K562 (cell line): Measurements from ENCODE around the gene PUS7.

Experiments used
- ATF1 ChIP-seq, 2 experiments: fragments of 450-650 bp in 1 of 2; IDR thresholded peaks; 2 replicates each; pipeline ENCODE4 v1.6.1; 2016; ENCODE audit warnings: missing compliant biosample characterization in 1 of 2, missing genetic modification characterization in 1 of 2
- HDAC2 ChIP-seq: fragments of 450-650 bp; IDR thresholded peaks from 2 replicates; pipeline ENCODE4 v1.6.1; 2016; ENCODE audit warnings: mild to moderate bottlenecking
- PRMT5 ChIP-seq: sonication (generic); formaldehyde crosslinking; IDR thresholded peaks from 2 replicates; pipeline ENCODE4 v1.5.0; 2020; ENCODE audit warnings: missing genetic modification reagents
- SMC3 ChIP-seq: conservative IDR thresholded peaks from 2 replicates; pipeline ENCODE4 v1.6.1; 2011; ENCODE audit warnings: low read depth, low read length, improper control_type of control experiment; ENCODE audit not compliant: insufficient read depth
- SRF ChIP-seq, 2 experiments: fragments of 250-450, 450-650 bp in 1 of 2; sonication (Bioruptor Pico) in 1 of 2; sonication (generic) in 1 of 2; formaldehyde crosslinking; IDR thresholded peaks; 2 replicates each; pipeline versions ENCODE4 v1.5.0 to v1.5.1; 2020 to 2022; ENCODE audit warnings: mild to moderate bottlenecking in 1 of 2, missing genetic modification reagents in 1 of 2
- ZNF384 ChIP-seq: IDR thresholded peaks from 2 replicates; pipeline ENCODE4 v1.6.1; 2012; ENCODE audit warnings: low read depth, low read length, improper control_type of control experiment
- TF ChIP-seq, protein P1 (sequence below), 2 experiments: fragments of 450-650 bp in 1 of 2; sonication (generic) in 1 of 2; formaldehyde crosslinking; conservative IDR thresholded peaks; 2 replicates each; pipeline versions ENCODE4 v1.4.0 to v1.8.1; 2020 to 2022; ENCODE audit warnings: mild to moderate bottlenecking in 1 of 2, missing genetic modification reagents in 1 of 2
- TF ChIP-seq, protein P2 (sequence below), 3 experiments: IDR thresholded peaks in 2 of 3; conservative IDR thresholded peaks in 1 of 3; 2 replicates each; pipeline ENCODE4 v1.5.1; 2011 to 2012; ENCODE audit warnings: low read length in 3 of 3, mild to moderate bottlenecking in 3 of 3, control low read depth in 2 of 3, improper control_type of control experiment in 1 of 3, inconsistent platforms in 1 of 3, low read depth in 1 of 3, mixed read lengths in 1 of 3, moderate library complexity in 1 of 3; ENCODE audit not compliant: insufficient read depth in 2 of 3
- TF ChIP-seq, protein P3 (sequence below): fragments of 150-350 bp; IDR thresholded peaks from 2 replicates; pipeline ENCODE4 v1.6.1; 2014; ENCODE audit warnings: low read depth, mild to moderate bottlenecking, low read length, borderline replicate concordance

DNA sequence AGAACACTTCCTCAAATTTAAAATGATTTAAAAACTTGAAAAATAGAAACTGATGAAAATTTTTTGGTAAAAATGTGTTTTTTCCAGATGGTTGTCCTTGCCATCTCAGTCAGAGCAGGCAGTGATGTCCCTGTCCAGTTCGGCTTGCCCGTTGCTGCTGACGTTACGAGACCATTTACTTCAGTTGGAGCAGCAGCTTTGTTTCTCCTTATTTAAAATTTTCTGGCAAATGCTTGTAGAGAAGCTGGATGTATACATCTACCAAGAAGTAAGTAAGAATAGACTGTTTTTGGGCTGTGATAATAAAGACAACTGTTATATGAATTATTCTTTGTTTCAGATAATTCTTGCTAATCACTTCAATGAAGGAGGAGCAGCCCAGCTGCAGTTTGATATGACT is 43.1 kb upstream of the PUS7 start:
- TF ChIP-seq, protein P1, sequence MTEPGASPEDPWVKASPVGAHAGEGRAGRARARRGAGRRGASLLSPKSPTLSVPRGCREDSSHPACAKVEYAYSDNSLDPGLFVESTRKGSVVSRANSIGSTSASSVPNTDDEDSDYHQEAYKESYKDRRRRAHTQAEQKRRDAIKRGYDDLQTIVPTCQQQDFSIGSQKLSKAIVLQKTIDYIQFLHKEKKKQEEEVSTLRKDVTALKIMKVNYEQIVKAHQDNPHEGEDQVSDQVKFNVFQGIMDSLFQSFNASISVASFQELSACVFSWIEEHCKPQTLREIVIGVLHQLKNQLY (CRISPR knock-in tag; conservative IDR thresholded peaks at IDR 0.05): no peak
- TF ChIP-seq ZNF384 (no peak), SMC3 (no peak), SRF (CRISPR knock-in tag; IDR thresholded peaks at IDR 0.05) (no peak), ATF1 (CRISPR knock-in tag; IDR thresholded peaks at IDR 0.05) (no peak), ATF1 (tag; IDR thresholded peaks at IDR 0.05) (no peak), HDAC2 (no peak), PRMT5 (CRISPR knock-in tag) (no peak)
- TF ChIP-seq, protein P2, sequence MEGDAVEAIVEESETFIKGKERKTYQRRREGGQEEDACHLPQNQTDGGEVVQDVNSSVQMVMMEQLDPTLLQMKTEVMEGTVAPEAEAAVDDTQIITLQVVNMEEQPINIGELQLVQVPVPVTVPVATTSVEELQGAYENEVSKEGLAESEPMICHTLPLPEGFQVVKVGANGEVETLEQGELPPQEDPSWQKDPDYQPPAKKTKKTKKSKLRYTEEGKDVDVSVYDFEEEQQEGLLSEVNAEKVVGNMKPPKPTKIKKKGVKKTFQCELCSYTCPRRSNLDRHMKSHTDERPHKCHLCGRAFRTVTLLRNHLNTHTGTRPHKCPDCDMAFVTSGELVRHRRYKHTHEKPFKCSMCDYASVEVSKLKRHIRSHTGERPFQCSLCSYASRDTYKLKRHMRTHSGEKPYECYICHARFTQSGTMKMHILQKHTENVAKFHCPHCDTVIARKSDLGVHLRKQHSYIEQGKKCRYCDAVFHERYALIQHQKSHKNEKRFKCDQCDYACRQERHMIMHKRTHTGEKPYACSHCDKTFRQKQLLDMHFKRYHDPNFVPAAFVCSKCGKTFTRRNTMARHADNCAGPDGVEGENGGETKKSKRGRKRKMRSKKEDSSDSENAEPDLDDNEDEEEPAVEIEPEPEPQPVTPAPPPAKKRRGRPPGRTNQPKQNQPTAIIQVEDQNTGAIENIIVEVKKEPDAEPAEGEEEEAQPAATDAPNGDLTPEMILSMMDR (IDR thresholded peaks at IDR 0.05 in 2 of 3, conservative IDR thresholded peaks at IDR 0.05 in 1 of 3; ENCODE audit: insufficient read depth in 2 of 3, low read depth in 1 of 3, low read length in 3 of 3): no peak
- TF ChIP-seq, protein P3, sequence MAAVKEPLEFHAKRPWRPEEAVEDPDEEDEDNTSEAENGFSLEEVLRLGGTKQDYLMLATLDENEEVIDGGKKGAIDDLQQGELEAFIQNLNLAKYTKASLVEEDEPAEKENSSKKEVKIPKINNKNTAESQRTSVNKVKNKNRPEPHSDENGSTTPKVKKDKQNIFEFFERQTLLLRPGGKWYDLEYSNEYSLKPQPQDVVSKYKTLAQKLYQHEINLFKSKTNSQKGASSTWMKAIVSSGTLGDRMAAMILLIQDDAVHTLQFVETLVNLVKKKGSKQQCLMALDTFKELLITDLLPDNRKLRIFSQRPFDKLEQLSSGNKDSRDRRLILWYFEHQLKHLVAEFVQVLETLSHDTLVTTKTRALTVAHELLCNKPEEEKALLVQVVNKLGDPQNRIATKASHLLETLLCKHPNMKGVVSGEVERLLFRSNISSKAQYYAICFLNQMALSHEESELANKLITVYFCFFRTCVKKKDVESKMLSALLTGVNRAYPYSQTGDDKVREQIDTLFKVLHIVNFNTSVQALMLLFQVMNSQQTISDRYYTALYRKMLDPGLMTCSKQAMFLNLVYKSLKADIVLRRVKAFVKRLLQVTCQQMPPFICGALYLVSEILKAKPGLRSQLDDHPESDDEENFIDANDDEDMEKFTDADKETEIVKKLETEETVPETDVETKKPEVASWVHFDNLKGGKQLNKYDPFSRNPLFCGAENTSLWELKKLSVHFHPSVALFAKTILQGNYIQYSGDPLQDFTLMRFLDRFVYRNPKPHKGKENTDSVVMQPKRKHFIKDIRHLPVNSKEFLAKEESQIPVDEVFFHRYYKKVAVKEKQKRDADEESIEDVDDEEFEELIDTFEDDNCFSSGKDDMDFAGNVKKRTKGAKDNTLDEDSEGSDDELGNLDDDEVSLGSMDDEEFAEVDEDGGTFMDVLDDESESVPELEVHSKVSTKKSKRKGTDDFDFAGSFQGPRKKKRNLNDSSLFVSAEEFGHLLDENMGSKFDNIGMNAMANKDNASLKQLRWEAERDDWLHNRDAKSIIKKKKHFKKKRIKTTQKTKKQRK: no peak
